Liver (tissue), 9 donors: Measurements from ENCODE around the gene FAAP24. TPM values are rescaled to one million over a fixed set of nuclear protein-coding genes. Genes with fewer than 3 reads are reported as not detected.
"Not testable (repeated sequence)": the region's sequence is repeated elsewhere in the genome, so short reads cannot be mapped to it uniquely, and the experiment has no call there.

ENCODE experiments used
- DNase-seq: peaks from one replicate; pipeline ENCODE4 v3.0.0-alpha.2; 2017; ENCODE audit warnings: low spot score
- H3K27ac ChIP-seq, 2 donors: one replicate each; pipeline ENCODE4 v1.7.0; 2013; ENCODE audit warnings: inconsistent platforms in 2 of 2, low read length in 2 of 2, control low read depth in 1 of 2, low read depth in 1 of 2, mild to moderate bottlenecking in 1 of 2
- H3K27me3 ChIP-seq, 4 donors: one replicate each; pipeline versions ENCODE4 v1.6.1 to v1.7.0; 2013; ENCODE audit warnings: low read length in 3 of 4, inconsistent platforms in 1 of 4, mild to moderate bottlenecking in 1 of 4, moderate library complexity in 1 of 4; ENCODE audit not compliant: control insufficient read depth in 4 of 4, insufficient read depth in 4 of 4
- H3K36me3 ChIP-seq, 4 donors: one replicate each; pipeline versions ENCODE4 v1.6.1 to v1.7.0; 2013; ENCODE audit warnings: low read length in 3 of 4, mild to moderate bottlenecking in 3 of 4, low read depth in 1 of 4, moderate library complexity in 1 of 4; ENCODE audit not compliant: control insufficient read depth in 4 of 4, insufficient read depth in 3 of 4
- H3K4me1 ChIP-seq, 4 donors: one replicate each; pipeline versions ENCODE4 v1.6.1 to v1.7.0; 2013; ENCODE audit warnings: low read length in 3 of 4, mild to moderate bottlenecking in 3 of 4, moderate library complexity in 1 of 4; ENCODE audit not compliant: control insufficient read depth in 4 of 4, insufficient read depth in 4 of 4
- H3K4me3 ChIP-seq, 3 donors: one replicate each; pipeline versions ENCODE4 v1.6.1 to v1.7.0; 2013; ENCODE audit warnings: low read length in 3 of 3, control low read depth in 1 of 3, low read depth in 1 of 3, mild to moderate bottlenecking in 1 of 3
- H3K9ac ChIP-seq, 2 donors: one replicate each; pipeline ENCODE4 v1.7.0; 2013; ENCODE audit warnings: low read length in 2 of 2, mild to moderate bottlenecking in 2 of 2, moderate library complexity in 2 of 2, control low read depth in 1 of 2, low read depth in 1 of 2
- H3K9me3 ChIP-seq, 4 donors: one replicate each; pipeline versions ENCODE4 v1.6.1 to v1.7.0; 2013; ENCODE audit warnings: low read length in 3 of 4; ENCODE audit not compliant: control insufficient read depth in 4 of 4
- FOXA1 ChIP-seq: IDR thresholded peaks from 2 replicates; pipeline ENCODE4 v1.6.1; 2016; ENCODE audit warnings: antibody characterized with exemption
- GABPA ChIP-seq, 2 donors: IDR thresholded peaks in 1 of 2; conservative IDR thresholded peaks in 1 of 2; 2 replicates each; pipeline ENCODE4 v1.6.1; 2016; ENCODE audit warnings: antibody characterized with exemption in 2 of 2, mild to moderate bottlenecking in 1 of 2, moderate library complexity in 1 of 2
- HNF4G ChIP-seq: IDR thresholded peaks from 2 replicates; pipeline ENCODE4 v1.6.1; 2016; ENCODE audit warnings: antibody characterized with exemption
- JUND ChIP-seq, 2 donors: IDR thresholded peaks; 2 replicates each; pipeline ENCODE4 v1.6.1; 2016; ENCODE audit warnings: antibody characterized with exemption in 2 of 2
- NR2F2 ChIP-seq: IDR thresholded peaks from 2 replicates; pipeline ENCODE4 v1.6.1; 2016; ENCODE audit warnings: antibody characterized with exemption
- RAD21 ChIP-seq, 2 donors: IDR thresholded peaks; 2 replicates each; pipeline ENCODE4 v1.6.1; 2016; ENCODE audit warnings: antibody characterized with exemption in 2 of 2, mild to moderate bottlenecking in 2 of 2
- RXRA ChIP-seq, 2 donors: IDR thresholded peaks; 2 replicates each; pipeline ENCODE4 v1.6.1; 2017 to 2018; ENCODE audit warnings: antibody characterized with exemption in 2 of 2, mild to moderate bottlenecking in 1 of 2
- SP1 ChIP-seq: IDR thresholded peaks from 2 replicates; pipeline ENCODE4 v1.6.1; 2018; ENCODE audit warnings: antibody characterized with exemption, mild to moderate bottlenecking
- TAF1 ChIP-seq: conservative IDR thresholded peaks from 2 replicates; pipeline ENCODE4 v1.6.1; 2016; ENCODE audit warnings: antibody characterized with exemption, mild to moderate bottlenecking
- YY1 ChIP-seq: IDR thresholded peaks from 2 replicates; pipeline ENCODE4 v1.6.1; 2016; ENCODE audit warnings: antibody characterized with exemption, mild to moderate bottlenecking
- WGBS: extraction: QIAGEN DNeasy Blood & Tissue Kit; methylation state at CpG from one replicate; pipeline ENCODE4 v1.1.7; 2013; 5-methylcytosine and 5-hydroxymethylcytosine counted together
- polyA plus RNA-seq, 2 donors: library from polyadenylated mRNA; stranded (reverse) in 1 of 2; unstranded in 1 of 2; fragments of 200-250 nt in 1 of 2; fragments of >200 nt in 1 of 2; fragmentation: Nextera tagmentation in 1 of 2; extraction: Ambion mirVana in 1 of 2; gene quantifications; one replicate each; pipeline versions ENCODE4 v1.2.1 to v1.2.3, GENCODE V29; 2013 to 2015
- total RNA-seq, 2 donors: library from RNA; depleted of rRNA; stranded (reverse); fragments of >200 nt; gene quantifications; one replicate each; pipeline ENCODE4 v1.2.3, GENCODE V29; 2014
- TF ChIP-seq, protein P1 (sequence below): IDR thresholded peaks from 2 replicates; pipeline ENCODE4 v1.6.1; 2016; ENCODE audit warnings: antibody characterized with exemption
- TF ChIP-seq, protein P2 (sequence below): fragments of 150-350 bp; IDR thresholded peaks from 2 replicates; pipeline ENCODE4 v1.5.1; 2017; ENCODE audit warnings: improper control_type of control experiment, low read depth, low read length; ENCODE audit not compliant: missing input control
- TF ChIP-seq, protein P3 (sequence below): IDR thresholded peaks from 2 replicates; pipeline ENCODE4 v1.6.1; 2016; ENCODE audit warnings: antibody characterized with exemption, mild to moderate bottlenecking
- donor health status: healthy.
- donor health status: healthy.
- donor health status: healthy.
- donor health status: healthy.
- donor health status: healthy.

Gene FAAP24
- total and polyA plus RNA-seq, 4 donors = 0.19 to 1.1 (median 0.27) TPM

DNA sequence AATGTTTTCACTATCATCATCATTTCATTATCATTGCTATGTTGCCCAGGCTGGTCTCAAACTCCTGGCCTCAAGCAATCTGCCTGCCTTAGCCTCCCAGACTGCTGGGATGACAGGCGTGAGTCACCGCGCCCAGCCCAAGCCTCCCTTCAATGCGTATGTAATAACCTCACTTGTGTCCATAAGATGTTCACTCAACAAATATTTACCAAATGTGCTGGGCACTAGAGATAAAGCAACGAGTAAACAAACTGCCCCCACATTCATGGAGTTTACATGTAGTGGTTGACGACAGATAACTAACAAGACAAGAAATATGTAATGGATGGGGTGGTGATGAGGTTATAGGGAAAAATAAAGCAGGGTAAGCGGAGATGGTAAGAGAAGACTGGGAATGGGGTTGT, 25.0 kb downstream of the FAAP24 start:
- not testable (repeated sequence) for H3K27ac ChIP-seq, DNase-seq, H3K9ac ChIP-seq, H3K4me1 ChIP-seq, H3K27me3 ChIP-seq, H3K4me3 ChIP-seq, H3K9me3 ChIP-seq
- H3K36me3 ChIP-seq = peaks cover 6 to 34% (median 11%) of the 10 kb centered on the region in 4 donors
- 51% methylated on average over 7 of the region's 7 CpGs for WGBS

- H3K4me3 ChIP-seq = no peak overlapping the region
- 87% methylated on average over 14 of the region's 14 CpGs for WGBS
- TF ChIP-seq, protein P1, sequence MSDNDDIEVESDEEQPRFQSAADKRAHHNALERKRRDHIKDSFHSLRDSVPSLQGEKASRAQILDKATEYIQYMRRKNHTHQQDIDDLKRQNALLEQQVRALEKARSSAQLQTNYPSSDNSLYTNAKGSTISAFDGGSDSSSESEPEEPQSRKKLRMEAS = no peak
- TF ChIP-seq FOXA1 (no peak), JUND (IDR thresholded peaks at IDR 0.05) (no peak), HNF4G (no peak)
- peaks cover 6 to 29% (median 11%) of the 10 kb centered on the region in 4 donors for H3K36me3 ChIP-seq
- H3K27ac ChIP-seq = no peak overlapping the region
- H3K9ac ChIP-seq = no peak overlapping the region
- no peaks in the 10 kb centered on the region for H3K27me3 ChIP-seq
- H3K9me3 ChIP-seq = no peaks in the 10 kb centered on the region
- H3K4me1 ChIP-seq = peaks cover 1 to 10% (median 6%) of the 10 kb centered on the region in 4 donors
- DNase-seq = no peak
These were observed 25.8 kb downstream of the FAAP24 start for GRCh38 chr19:32997716-32998355.

- WGBS = 90% methylated on average over 3 of the region's 3 CpGs
These were observed 26.7 kb downstream of the FAAP24 start for GRCh38 chr19:32998722-32999121.

More at GRCh38 chr19:32998722-32999121, 26.7 kb downstream of the FAAP24 start:
- peaks cover 1 to 15% (median 10%) of the 10 kb centered on the region in 4 donors for H3K4me1 ChIP-seq
- DNase-seq = no peak
- H3K4me3 ChIP-seq = no peak overlapping the region
- no peak overlapping the region for H3K9ac ChIP-seq
- no peak for TF ChIP-seq RAD21 (IDR thresholded peaks at IDR 0.05)
- TF ChIP-seq, protein P2, sequence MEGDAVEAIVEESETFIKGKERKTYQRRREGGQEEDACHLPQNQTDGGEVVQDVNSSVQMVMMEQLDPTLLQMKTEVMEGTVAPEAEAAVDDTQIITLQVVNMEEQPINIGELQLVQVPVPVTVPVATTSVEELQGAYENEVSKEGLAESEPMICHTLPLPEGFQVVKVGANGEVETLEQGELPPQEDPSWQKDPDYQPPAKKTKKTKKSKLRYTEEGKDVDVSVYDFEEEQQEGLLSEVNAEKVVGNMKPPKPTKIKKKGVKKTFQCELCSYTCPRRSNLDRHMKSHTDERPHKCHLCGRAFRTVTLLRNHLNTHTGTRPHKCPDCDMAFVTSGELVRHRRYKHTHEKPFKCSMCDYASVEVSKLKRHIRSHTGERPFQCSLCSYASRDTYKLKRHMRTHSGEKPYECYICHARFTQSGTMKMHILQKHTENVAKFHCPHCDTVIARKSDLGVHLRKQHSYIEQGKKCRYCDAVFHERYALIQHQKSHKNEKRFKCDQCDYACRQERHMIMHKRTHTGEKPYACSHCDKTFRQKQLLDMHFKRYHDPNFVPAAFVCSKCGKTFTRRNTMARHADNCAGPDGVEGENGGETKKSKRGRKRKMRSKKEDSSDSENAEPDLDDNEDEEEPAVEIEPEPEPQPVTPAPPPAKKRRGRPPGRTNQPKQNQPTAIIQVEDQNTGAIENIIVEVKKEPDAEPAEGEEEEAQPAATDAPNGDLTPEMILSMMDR = no peak
- no peak for TF ChIP-seq TAF1
- TF ChIP-seq SP1 = no peak
- TF ChIP-seq NR2F2 = no peak
- no peak for TF ChIP-seq GABPA (IDR thresholded peaks at IDR 0.05 in 1 of 2, conservative IDR thresholded peaks at IDR 0.05 in 1 of 2)
- TF ChIP-seq YY1 = no peak
- TF ChIP-seq JUND (IDR thresholded peaks at IDR 0.05) = no peak
- TF ChIP-seq, protein P1 = no peak
- TF ChIP-seq RXRA (IDR thresholded peaks at IDR 0.05) = no peak
- TF ChIP-seq, protein P3, sequence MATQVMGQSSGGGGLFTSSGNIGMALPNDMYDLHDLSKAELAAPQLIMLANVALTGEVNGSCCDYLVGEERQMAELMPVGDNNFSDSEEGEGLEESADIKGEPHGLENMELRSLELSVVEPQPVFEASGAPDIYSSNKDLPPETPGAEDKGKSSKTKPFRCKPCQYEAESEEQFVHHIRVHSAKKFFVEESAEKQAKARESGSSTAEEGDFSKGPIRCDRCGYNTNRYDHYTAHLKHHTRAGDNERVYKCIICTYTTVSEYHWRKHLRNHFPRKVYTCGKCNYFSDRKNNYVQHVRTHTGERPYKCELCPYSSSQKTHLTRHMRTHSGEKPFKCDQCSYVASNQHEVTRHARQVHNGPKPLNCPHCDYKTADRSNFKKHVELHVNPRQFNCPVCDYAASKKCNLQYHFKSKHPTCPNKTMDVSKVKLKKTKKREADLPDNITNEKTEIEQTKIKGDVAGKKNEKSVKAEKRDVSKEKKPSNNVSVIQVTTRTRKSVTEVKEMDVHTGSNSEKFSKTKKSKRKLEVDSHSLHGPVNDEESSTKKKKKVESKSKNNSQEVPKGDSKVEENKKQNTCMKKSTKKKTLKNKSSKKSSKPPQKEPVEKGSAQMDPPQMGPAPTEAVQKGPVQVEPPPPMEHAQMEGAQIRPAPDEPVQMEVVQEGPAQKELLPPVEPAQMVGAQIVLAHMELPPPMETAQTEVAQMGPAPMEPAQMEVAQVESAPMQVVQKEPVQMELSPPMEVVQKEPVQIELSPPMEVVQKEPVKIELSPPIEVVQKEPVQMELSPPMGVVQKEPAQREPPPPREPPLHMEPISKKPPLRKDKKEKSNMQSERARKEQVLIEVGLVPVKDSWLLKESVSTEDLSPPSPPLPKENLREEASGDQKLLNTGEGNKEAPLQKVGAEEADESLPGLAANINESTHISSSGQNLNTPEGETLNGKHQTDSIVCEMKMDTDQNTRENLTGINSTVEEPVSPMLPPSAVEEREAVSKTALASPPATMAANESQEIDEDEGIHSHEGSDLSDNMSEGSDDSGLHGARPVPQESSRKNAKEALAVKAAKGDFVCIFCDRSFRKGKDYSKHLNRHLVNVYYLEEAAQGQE = no peak
- TF ChIP-seq HNF4G = no peak
- no peaks in the 10 kb centered on the region for H3K27me3 ChIP-seq
- no peak overlapping the region for H3K27ac ChIP-seq
- H3K9me3 ChIP-seq = no peaks in the 10 kb centered on the region
- H3K36me3 ChIP-seq = peaks cover 6 to 26% (median 9%) of the 10 kb centered on the region in 4 donors
